ENCODE results near the gene FHIT.

- TF ChIP-seq EZH2phosphoT487 (IDR thresholded peaks at IDR 0.05; ENCODE audit: insufficient read depth, low read depth) (no peak), EZH2 (IDR thresholded peaks at IDR 0.05; ENCODE audit: insufficient read depth, poor library complexity, severe bottlenecking) (no peak)
Measured at GRCh38 chr3:60094392-60094947, 1156.8 kb downstream of the FHIT start.

All from GM23248 (cell line).